ENCODE results near the gene SLC1A3. TPM values are rescaled to one million over a fixed set of nuclear protein-coding genes. Genes with fewer than 3 reads are reported as not detected.

Gene SLC1A3
- total and polyA plus RNA-seq, 2 donors (not counting 1 experiment from before 2014, with no cell fraction given) = 0.52 to 3.3 TPM

DNA sequence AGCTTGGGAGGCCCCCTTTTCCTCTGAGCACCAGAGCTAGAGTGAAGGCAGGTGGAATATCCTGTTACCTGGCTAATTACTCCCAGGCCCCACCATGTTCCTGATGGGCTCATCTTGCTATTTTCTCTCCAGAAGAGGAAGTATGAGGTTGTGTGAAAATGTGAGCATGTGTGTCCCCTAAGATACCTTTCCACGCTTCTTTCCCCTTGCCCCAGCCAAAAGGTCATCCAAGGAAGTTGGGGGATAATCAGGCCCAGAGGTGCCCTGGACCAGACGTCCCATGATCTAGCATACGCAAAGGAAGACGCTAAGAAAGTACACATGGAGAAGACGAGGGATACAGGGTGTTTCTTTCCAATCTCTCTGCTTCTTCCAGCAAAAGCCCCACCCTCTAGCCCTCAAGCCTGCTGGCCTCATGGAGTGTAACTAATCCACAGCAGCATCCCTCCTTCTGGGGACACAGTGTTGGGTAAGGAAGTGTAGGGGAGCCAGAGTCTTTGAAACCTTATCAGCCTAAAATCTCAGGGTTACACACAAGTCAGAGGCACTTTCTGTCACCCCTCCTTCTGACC, 115.3 kb downstream of the SLC1A3 start:
- Histone ChIP-seq H3K79me2 (ENCODE audit: control insufficient read depth, insufficient read depth, low read length) (no peaks in the 10 kb centered on the region), H3K4me3 (replicated peaks in 1 of 4; ENCODE audit: control extremely low read depth in 1 of 4, insufficient read depth in 1 of 4, low read depth in 3 of 4, low read length in 4 of 4) (no peak overlapping the region), H3K4me2 (ENCODE audit: extremely low read depth, insufficient read depth, low read length) (no peak overlapping the region), H3K27me3 (ENCODE audit: control insufficient read depth, insufficient read depth, low read length) (peaks cover 4% of the 10 kb centered on the region), H3K4me1 (ENCODE audit: control insufficient read depth, extremely low read depth, insufficient read depth, low read length) (no peaks in the 10 kb centered on the region), H4K20me1 (ENCODE audit: control insufficient read depth, extremely low read depth, insufficient read depth, low read length) (no peaks in the 10 kb centered on the region), H3K36me3 (ENCODE audit: control insufficient read depth, insufficient read depth, low read length) (no peaks in the 10 kb centered on the region), H3K9ac (ENCODE audit: insufficient read depth, low read length) (no peak overlapping the region), H3K9me3 (ENCODE audit: control insufficient read depth, insufficient read depth, low read depth, low read length) (no peaks in the 10 kb centered on the region), H3K27ac (ENCODE audit: insufficient read depth, low read length) (no peak overlapping the region), H2AFZ (ENCODE audit: low read length) (no peak overlapping the region)
- DNase-seq (ENCODE audit: low read depth in 2 of 2) = no peak
- TF ChIP-seq EZH2 (IDR thresholded peaks at IDR 0.05; ENCODE audit: low read length, missing control alignments) = no peak
- TF ChIP-seq, protein P1, sequence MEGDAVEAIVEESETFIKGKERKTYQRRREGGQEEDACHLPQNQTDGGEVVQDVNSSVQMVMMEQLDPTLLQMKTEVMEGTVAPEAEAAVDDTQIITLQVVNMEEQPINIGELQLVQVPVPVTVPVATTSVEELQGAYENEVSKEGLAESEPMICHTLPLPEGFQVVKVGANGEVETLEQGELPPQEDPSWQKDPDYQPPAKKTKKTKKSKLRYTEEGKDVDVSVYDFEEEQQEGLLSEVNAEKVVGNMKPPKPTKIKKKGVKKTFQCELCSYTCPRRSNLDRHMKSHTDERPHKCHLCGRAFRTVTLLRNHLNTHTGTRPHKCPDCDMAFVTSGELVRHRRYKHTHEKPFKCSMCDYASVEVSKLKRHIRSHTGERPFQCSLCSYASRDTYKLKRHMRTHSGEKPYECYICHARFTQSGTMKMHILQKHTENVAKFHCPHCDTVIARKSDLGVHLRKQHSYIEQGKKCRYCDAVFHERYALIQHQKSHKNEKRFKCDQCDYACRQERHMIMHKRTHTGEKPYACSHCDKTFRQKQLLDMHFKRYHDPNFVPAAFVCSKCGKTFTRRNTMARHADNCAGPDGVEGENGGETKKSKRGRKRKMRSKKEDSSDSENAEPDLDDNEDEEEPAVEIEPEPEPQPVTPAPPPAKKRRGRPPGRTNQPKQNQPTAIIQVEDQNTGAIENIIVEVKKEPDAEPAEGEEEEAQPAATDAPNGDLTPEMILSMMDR (conservative IDR thresholded peaks at IDR 0.05 in 1 of 2, IDR thresholded peaks at IDR 0.05 in 1 of 2; ENCODE audit: low read depth in 1 of 2, low read length in 2 of 2) = no peak

DNA sequence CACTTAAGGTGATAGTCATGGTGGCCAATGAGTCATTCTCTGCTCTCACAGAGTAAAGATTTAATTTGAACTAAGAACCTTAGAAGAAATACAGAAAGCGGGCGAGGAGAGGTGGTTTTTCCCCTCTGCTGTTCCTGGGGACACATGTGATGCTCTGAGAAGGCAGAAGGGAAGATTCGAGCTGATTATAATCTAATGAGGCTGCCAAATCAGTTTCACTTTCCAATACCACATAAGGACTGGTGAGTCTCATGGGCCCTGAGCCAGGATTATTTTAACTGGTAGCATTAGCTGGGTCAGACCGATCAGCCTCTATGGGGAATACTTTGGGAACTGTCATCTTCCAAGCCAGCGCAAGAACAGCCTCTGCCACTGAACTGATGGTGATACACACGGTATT, 116.5 kb downstream of the SLC1A3 start:
- H3K4me2 ChIP-seq (ENCODE audit: extremely low read depth, insufficient read depth, low read length) = no peak overlapping the region
- no peak overlapping the region for H3K27ac ChIP-seq (ENCODE audit: insufficient read depth, low read length)
- H3K79me2 ChIP-seq (ENCODE audit: control insufficient read depth, insufficient read depth, low read length) = no peaks in the 10 kb centered on the region
- DNase-seq (ENCODE audit: low read depth in 2 of 2) = peak; percentile 14 to 18
- no peaks in the 10 kb centered on the region for H3K36me3 ChIP-seq (ENCODE audit: control insufficient read depth, insufficient read depth, low read length)
- no peaks in the 10 kb centered on the region for H4K20me1 ChIP-seq (ENCODE audit: control insufficient read depth, extremely low read depth, insufficient read depth, low read length)
- peaks cover 4% of the 10 kb centered on the region for H3K27me3 ChIP-seq (ENCODE audit: control insufficient read depth, insufficient read depth, low read length)
- TF ChIP-seq, protein P1 (conservative IDR thresholded peaks at IDR 0.05 in 1 of 2, IDR thresholded peaks at IDR 0.05 in 1 of 2; ENCODE audit: low read depth in 1 of 2, low read length in 2 of 2) = no peak
- TF ChIP-seq EZH2 (IDR thresholded peaks at IDR 0.05; ENCODE audit: low read length, missing control alignments) = no peak
- no peak overlapping the region for H3K9ac ChIP-seq (ENCODE audit: insufficient read depth, low read length)
- H3K4me1 ChIP-seq (ENCODE audit: control insufficient read depth, extremely low read depth, insufficient read depth, low read length) = no peaks in the 10 kb centered on the region
- no peak overlapping the region for H3K4me3 ChIP-seq (replicated peaks in 1 of 4; ENCODE audit: control extremely low read depth in 1 of 4, insufficient read depth in 1 of 4, low read depth in 3 of 4, low read length in 4 of 4)
- no peaks in the 10 kb centered on the region for H3K9me3 ChIP-seq (ENCODE audit: control insufficient read depth, insufficient read depth, low read depth, low read length)
- no peak overlapping the region for H2AFZ ChIP-seq (ENCODE audit: low read length)

DNA sequence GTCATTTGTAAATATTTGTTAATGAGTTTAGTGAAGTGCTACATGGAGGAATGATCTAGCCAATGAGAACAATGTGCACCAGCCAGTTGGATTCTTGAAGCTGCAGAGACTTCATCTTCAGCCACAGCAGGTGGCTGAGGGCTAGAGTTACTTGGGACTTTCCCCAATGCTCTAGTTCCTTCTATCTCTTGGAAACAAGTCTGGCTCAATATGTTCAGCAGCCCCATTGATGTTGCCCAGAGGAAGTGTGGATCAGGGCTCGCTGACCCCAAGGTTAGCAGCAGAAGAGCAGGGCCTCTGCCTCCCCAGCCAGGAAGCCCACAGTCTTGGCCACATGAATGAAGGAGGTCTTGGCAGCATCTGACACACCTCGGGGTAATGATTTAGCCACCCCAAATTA, 117.5 kb downstream of the SLC1A3 start:
- H3K4me2 ChIP-seq (ENCODE audit: extremely low read depth, insufficient read depth, low read length) = no peak overlapping the region
- H4K20me1 ChIP-seq (ENCODE audit: control insufficient read depth, extremely low read depth, insufficient read depth, low read length) = no peaks in the 10 kb centered on the region
- no peaks in the 10 kb centered on the region for H3K79me2 ChIP-seq (ENCODE audit: control insufficient read depth, insufficient read depth, low read length)
- no peak overlapping the region for H2AFZ ChIP-seq (ENCODE audit: low read length)
- H3K36me3 ChIP-seq (ENCODE audit: control insufficient read depth, insufficient read depth, low read length) = no peaks in the 10 kb centered on the region
- no peaks in the 10 kb centered on the region for H3K9me3 ChIP-seq (ENCODE audit: control insufficient read depth, insufficient read depth, low read depth, low read length)
- no peak for DNase-seq (ENCODE audit: low read depth in 2 of 2)
- TF ChIP-seq, protein P1 (conservative IDR thresholded peaks at IDR 0.05 in 1 of 2, IDR thresholded peaks at IDR 0.05 in 1 of 2; ENCODE audit: low read depth in 1 of 2, low read length in 2 of 2) = no peak
- TF ChIP-seq EZH2 (IDR thresholded peaks at IDR 0.05; ENCODE audit: low read length, missing control alignments) = no peak
- no peak overlapping the region for H3K4me3 ChIP-seq (replicated peaks in 1 of 4; ENCODE audit: control extremely low read depth in 1 of 4, insufficient read depth in 1 of 4, low read depth in 3 of 4, low read length in 4 of 4)
- H3K4me1 ChIP-seq (ENCODE audit: control insufficient read depth, extremely low read depth, insufficient read depth, low read length) = no peaks in the 10 kb centered on the region
- H3K9ac ChIP-seq (ENCODE audit: insufficient read depth, low read length) = no peak overlapping the region
- peaks cover 2% of the 10 kb centered on the region for H3K27me3 ChIP-seq (ENCODE audit: control insufficient read depth, insufficient read depth, low read length)
- no peak overlapping the region for H3K27ac ChIP-seq (ENCODE audit: insufficient read depth, low read length)

All from fibroblast of lung (primary cell).